HepG2 (cell line): ENCODE measurements around the gene FAM114A1. TPM values are rescaled to one million over a fixed set of nuclear protein-coding genes. Genes with fewer than 3 reads are reported as not detected.
A peak's percentile ranks its signal among the peaks of the same experiment; 100 is the strongest.

Source experiments
- EEA1 ChIP-seq: sonication (generic); formaldehyde crosslinking; IDR thresholded peaks from 2 replicates; pipeline ENCODE4 v1.5.1; 2020; ENCODE audit warnings: mild to moderate bottlenecking, missing genetic modification reagents, borderline replicate concordance
- GMEB2 ChIP-seq: IDR thresholded peaks from 2 replicates; pipeline ENCODE4 v1.6.1; 2016; ENCODE audit warnings: missing biosample characterization, missing genetic modification reagents, low read depth
- HNF4G ChIP-seq, 2 experiments: sonication (generic) in 1 of 2; formaldehyde crosslinking in 1 of 2; IDR thresholded peaks; 2 replicates each; pipeline versions ENCODE4 v1.4.0 to v1.6.1; 2011 to 2020; ENCODE audit warnings: borderline replicate concordance in 2 of 2, low read depth in 2 of 2, mild to moderate bottlenecking in 2 of 2, low read length in 1 of 2, missing genetic modification reagents in 1 of 2, moderate library complexity in 1 of 2
- TRAFD1 ChIP-seq: sonication (generic); formaldehyde crosslinking; IDR thresholded peaks from 2 replicates; pipeline ENCODE4 v1.5.1; 2020; ENCODE audit warnings: missing genetic modification reagents, mild to moderate bottlenecking, borderline replicate concordance
- ZBTB37 ChIP-seq: sonication (generic); formaldehyde crosslinking; IDR thresholded peaks from 2 replicates; pipeline ENCODE4 v1.4.0; 2020; ENCODE audit warnings: mild to moderate bottlenecking, missing genetic modification reagents
- ZBTB49 ChIP-seq: sonication (generic); formaldehyde crosslinking; IDR thresholded peaks from 2 replicates; pipeline ENCODE4 v1.4.0; 2020; ENCODE audit warnings: missing genetic modification reagents, borderline replicate concordance
- ZC3H4 ChIP-seq: sonication (generic); formaldehyde crosslinking; IDR thresholded peaks from 2 replicates; pipeline ENCODE4 v1.4.0; 2020; ENCODE audit warnings: missing genetic modification reagents, borderline replicate concordance
- ZFP41 ChIP-seq: sonication (generic); formaldehyde crosslinking; IDR thresholded peaks from 2 replicates; pipeline ENCODE4 v1.4.0; 2020; ENCODE audit warnings: mild to moderate bottlenecking, missing genetic modification reagents, borderline replicate concordance
- ZNF318 ChIP-seq: sonication (generic); formaldehyde crosslinking; IDR thresholded peaks from 2 replicates; pipeline ENCODE4 v1.4.0; 2020; ENCODE audit warnings: mild to moderate bottlenecking, missing genetic modification reagents
- ZNF563 ChIP-seq: sonication (generic); formaldehyde crosslinking; IDR thresholded peaks from 2 replicates; pipeline ENCODE4 v1.8.0; 2022; ENCODE audit warnings: mild to moderate bottlenecking, moderate library complexity, missing genetic modification reagents
- ZNF616 ChIP-seq: sonication (generic); formaldehyde crosslinking; IDR thresholded peaks from 2 replicates; pipeline ENCODE4 v1.5.0; 2020; ENCODE audit warnings: low read depth, mild to moderate bottlenecking, missing genetic modification reagents
- ZNF766 ChIP-seq: sonication (generic); formaldehyde crosslinking; IDR thresholded peaks from 2 replicates; pipeline ENCODE4 v1.5.0; 2020; ENCODE audit warnings: missing genetic modification reagents, borderline replicate concordance
- polyA plus RNA-seq, 8 experiments: library from polyadenylated mRNA; depleted of rRNA in 3 of 8; stranded (reverse) in 7 of 8; unstranded in 1 of 8; fragments of >200 nt; fragmentation: Illumina TruSeq in 4 of 8; extraction: Trizol in 4 of 8; gene quantifications; 2 replicates each; pipeline versions ENCODE4 v1.2.1 to v1.2.3, GENCODE V29; 2011 to 2016; ENCODE audit warnings: low read depth in 4 of 8, missing spikeins in 1 of 8, mixed read lengths in 1 of 8; ENCODE audit not compliant: insufficient read depth in 1 of 8
- total RNA-seq, 5 experiments: library from RNA; depleted of rRNA; stranded (reverse); fragments of >200 nt; fragmentation: Illumina TruSeq; extraction: Trizol; gene quantifications; 2 replicates each; pipeline ENCODE4 v1.2.3, GENCODE V29; 2016; ENCODE audit warnings: low read depth in 1 of 5

Gene FAM114A1
- total and polyA plus RNA-seq, 2 of the 13 experiments (the other 11 are each of a cell fraction or from before 2014, with no cell fraction given), result 61.0 to 76.9 TPM

GRCh38 chr4:38904090-38904666 lies 36.6 kb downstream of the FAM114A1 start (continued):
- no peak for TF ChIP-seq ZNF318 (CRISPR knock-in tag)
- peak; percentile 81; the same call in 1 of the 2 replicates for TF ChIP-seq HNF4G (IDR thresholded peaks at IDR 0.05; ENCODE audit: borderline replicate concordance, low read depth, low read length)
- TF ChIP-seq HNF4G (CRISPR knock-in tag; IDR thresholded peaks at IDR 0.05; ENCODE audit: borderline replicate concordance, low read depth), result no peak; the same call in 1 of the 2 replicates
- no peak for TF ChIP-seq EEA1 (CRISPR knock-in tag)
- TF ChIP-seq ZFP41 (CRISPR knock-in tag), result no peak
- TF ChIP-seq GMEB2 (CRISPR knock-in tag), result no peak
- TF ChIP-seq ZNF616 (CRISPR knock-in tag), result no peak
- no peak for TF ChIP-seq ZC3H4 (CRISPR knock-in tag)
- no peak for TF ChIP-seq ZBTB49 (CRISPR knock-in tag)
- TF ChIP-seq ZNF766, result no peak
- TF ChIP-seq ZBTB37 (CRISPR knock-in tag), result no peak
- TF ChIP-seq ZNF563, result no peak
- no peak for TF ChIP-seq TRAFD1 (CRISPR knock-in tag)
